Immature natural killer cell (primary cell): Measurements from ENCODE around the gene NRDC. TPM values are rescaled to one million over a fixed set of nuclear protein-coding genes. Genes with fewer than 3 reads are reported as not detected.

Source experiments
- DNase-seq, 3 donors: peaks; one replicate each; pipeline ENCODE4 v3.0.0; 2022; ENCODE audit warnings: mixed read lengths in 1 of 3
- H3K27ac Mint-ChIP-seq, 6 donors: one replicate each; pipeline ENCODE4 v1.8.0; 2020; ENCODE audit warnings: mixed read lengths in 6 of 6, mild to moderate bottlenecking in 5 of 6, inconsistent platforms in 4 of 6, moderate library complexity in 3 of 6
- H3K27me3 Mint-ChIP-seq, 3 donors: one replicate each; pipeline ENCODE4 v1.8.0; 2020 to 2021; ENCODE audit warnings: low read depth in 3 of 3, mild to moderate bottlenecking in 3 of 3, mixed read lengths in 3 of 3, moderate library complexity in 3 of 3, inconsistent platforms in 1 of 3
- H3K36me3 Mint-ChIP-seq, 3 donors: one replicate each; pipeline ENCODE4 v1.8.0; 2020; ENCODE audit warnings: mixed read lengths in 3 of 3, inconsistent platforms in 2 of 3, mild to moderate bottlenecking in 2 of 3
- H3K4me1 Mint-ChIP-seq, 2 donors: one replicate each; pipeline ENCODE4 v1.8.0; 2020; ENCODE audit warnings: inconsistent platforms in 2 of 2, mild to moderate bottlenecking in 2 of 2, mixed read lengths in 2 of 2, moderate library complexity in 1 of 2
- H3K4me3 Mint-ChIP-seq, 5 donors: one replicate each; pipeline ENCODE4 v1.8.0; 2020; ENCODE audit warnings: mild to moderate bottlenecking in 5 of 5, mixed read lengths in 5 of 5, inconsistent platforms in 3 of 5, moderate library complexity in 3 of 5
- H3K9me3 Mint-ChIP-seq, 6 donors: one replicate each; pipeline ENCODE4 v1.8.0; 2020; ENCODE audit warnings: mild to moderate bottlenecking in 6 of 6, mixed read lengths in 6 of 6, inconsistent platforms in 4 of 6, moderate library complexity in 3 of 6
- polyA plus RNA-seq, 3 donors: library from polyadenylated mRNA; unstranded; fragments of 300-500 nt; fragmentation: Illumina TruSeq; gene quantifications; one replicate each; pipeline ENCODE4 v1.2.3, GENCODE V29; 2021

Gene NRDC, protein sequence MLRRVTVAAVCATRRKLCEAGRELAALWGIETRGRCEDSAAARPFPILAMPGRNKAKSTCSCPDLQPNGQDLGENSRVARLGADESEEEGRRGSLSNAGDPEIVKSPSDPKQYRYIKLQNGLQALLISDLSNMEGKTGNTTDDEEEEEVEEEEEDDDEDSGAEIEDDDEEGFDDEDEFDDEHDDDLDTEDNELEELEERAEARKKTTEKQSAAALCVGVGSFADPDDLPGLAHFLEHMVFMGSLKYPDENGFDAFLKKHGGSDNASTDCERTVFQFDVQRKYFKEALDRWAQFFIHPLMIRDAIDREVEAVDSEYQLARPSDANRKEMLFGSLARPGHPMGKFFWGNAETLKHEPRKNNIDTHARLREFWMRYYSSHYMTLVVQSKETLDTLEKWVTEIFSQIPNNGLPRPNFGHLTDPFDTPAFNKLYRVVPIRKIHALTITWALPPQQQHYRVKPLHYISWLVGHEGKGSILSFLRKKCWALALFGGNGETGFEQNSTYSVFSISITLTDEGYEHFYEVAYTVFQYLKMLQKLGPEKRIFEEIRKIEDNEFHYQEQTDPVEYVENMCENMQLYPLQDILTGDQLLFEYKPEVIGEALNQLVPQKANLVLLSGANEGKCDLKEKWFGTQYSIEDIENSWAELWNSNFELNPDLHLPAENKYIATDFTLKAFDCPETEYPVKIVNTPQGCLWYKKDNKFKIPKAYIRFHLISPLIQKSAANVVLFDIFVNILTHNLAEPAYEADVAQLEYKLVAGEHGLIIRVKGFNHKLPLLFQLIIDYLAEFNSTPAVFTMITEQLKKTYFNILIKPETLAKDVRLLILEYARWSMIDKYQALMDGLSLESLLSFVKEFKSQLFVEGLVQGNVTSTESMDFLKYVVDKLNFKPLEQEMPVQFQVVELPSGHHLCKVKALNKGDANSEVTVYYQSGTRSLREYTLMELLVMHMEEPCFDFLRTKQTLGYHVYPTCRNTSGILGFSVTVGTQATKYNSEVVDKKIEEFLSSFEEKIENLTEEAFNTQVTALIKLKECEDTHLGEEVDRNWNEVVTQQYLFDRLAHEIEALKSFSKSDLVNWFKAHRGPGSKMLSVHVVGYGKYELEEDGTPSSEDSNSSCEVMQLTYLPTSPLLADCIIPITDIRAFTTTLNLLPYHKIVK
- 100 to 1,000 TPM in 1 of 3 donors, 10 to 100 TPM in 2; 66.2 to 101 (median 82.2) TPM for polyA plus RNA-seq

DNA sequence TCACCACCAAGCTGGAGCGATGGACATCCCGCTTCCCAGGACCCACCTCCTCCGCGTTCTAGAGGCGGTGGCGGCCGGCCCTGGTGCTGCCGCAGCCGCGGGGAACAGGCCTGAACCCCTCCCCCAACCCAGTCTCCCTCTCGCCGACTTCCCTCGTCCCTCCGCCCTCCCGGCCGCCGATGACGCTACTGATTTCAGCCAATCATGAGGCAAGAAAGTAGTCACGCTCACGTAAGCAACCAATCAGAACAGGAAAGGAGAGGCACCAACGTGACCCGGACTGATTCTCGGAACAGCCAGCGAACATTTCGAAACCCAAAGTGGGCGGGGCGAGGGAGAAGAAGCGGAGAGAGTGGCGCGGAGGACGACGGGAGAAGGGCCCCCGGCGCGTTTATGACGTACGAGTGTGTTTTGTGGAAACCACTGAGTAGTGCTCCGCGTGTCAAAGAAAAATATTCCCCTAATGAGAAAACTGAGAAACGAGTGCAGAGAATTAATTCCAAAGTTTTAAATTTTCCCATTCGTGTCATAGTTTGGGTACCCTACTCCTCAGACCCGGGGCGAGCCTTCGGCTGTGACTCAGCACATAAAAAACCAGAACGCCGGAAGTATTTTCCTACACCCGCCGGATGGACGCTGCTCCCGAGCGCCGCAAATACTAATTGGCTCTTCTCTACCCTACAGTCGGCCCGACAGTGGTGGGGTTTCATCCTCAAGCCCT lies at the start of gene NRDC:
NRDC (minus strand) TSS at position 112 of the 721 bp plus-strand sequence. CDS start 112 bp downstream, outside the sequence.
- DNase-seq = peak; percentile 99 to 100 (median 100)
- H3K9me3 Mint-ChIP-seq = no peaks in the 10 kb centered on the region
- peaks cover 0 to 14% (median 10%) of the 10 kb centered on the region in 3 donors for H3K27me3 Mint-ChIP-seq
- peaks cover 0 to 4% (median 0%) of the 10 kb centered on the region in 3 donors for H3K36me3 Mint-ChIP-seq
- no peak within 1 kb of the TSS for H3K27ac Mint-ChIP-seq
- H3K4me3 Mint-ChIP-seq = no peak within 1 kb of the TSS
- peaks cover 0 to 22% of the 10 kb centered on the region in 2 donors for H3K4me1 Mint-ChIP-seq

DNA sequence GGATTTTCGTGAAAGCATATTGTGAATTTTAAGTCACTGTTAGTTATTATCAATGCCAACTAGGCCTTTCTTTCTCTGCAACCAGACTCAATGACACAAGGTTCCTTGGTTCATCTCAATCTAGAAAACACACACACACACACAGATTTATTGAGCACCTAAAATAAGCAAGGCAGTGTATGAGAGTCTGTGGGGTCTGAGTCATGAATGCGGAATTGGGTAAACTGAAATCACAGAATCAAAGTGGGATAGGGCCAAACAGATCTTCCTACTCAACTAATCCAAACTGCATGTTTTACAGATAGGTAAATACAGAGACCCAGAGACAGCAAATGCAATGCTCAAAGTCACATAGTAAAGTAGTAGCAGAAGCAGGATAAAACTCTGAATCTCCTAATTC lies 48.5 kb upstream of the NRDC start:
- Mint-ChIP-seq H3K36me3 (no peaks in the 10 kb centered on the region), H3K9me3 (no peaks in the 10 kb centered on the region), H3K27me3 (peaks cover 2 to 5% (median 3%) of the 10 kb centered on the region in 3 donors), H3K4me1 (no peaks in the 10 kb centered on the region), H3K27ac (no peak overlapping the region), H3K4me3 (no peak overlapping the region)
- DNase-seq = no peak

DNA sequence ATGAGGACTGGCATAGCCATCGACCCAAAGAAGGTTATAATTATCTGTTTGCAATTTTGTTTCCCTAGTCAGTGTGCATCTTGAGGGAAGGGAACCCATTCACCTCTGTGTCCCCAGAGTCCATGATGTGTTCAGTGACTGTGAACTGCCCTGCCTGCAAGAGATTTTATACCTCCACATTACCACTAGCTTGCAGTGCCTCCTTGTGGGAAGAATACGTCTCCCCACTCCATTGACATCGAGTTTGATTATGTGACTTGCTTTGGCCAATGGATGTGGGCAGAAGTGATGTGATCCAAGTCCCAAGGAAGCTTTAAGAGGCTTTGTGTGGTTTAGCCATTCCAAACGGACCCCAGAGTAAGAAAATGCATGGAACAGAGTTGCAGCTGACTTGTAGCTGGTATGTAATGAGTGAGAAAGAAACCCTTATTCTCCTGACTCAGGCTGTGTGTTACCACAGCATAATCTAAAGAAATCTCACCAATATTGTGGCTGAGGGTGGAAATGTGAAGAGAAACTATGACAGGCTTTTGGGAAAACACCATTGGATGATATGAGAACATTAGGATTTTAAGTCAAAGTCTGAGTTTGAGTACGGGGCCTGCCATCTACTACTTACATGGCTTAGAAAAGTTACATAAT lies 47.8 kb upstream of the NRDC start:
- H3K27ac Mint-ChIP-seq = no peak overlapping the region
- DNase-seq = no peak
- H3K27me3 Mint-ChIP-seq = peaks cover 2 to 5% (median 4%) of the 10 kb centered on the region in 3 donors
- no peaks in the 10 kb centered on the region for H3K9me3 Mint-ChIP-seq
- no peaks in the 10 kb centered on the region for H3K36me3 Mint-ChIP-seq
- H3K4me3 Mint-ChIP-seq = no peak overlapping the region
- no peaks in the 10 kb centered on the region for H3K4me1 Mint-ChIP-seq

DNA sequence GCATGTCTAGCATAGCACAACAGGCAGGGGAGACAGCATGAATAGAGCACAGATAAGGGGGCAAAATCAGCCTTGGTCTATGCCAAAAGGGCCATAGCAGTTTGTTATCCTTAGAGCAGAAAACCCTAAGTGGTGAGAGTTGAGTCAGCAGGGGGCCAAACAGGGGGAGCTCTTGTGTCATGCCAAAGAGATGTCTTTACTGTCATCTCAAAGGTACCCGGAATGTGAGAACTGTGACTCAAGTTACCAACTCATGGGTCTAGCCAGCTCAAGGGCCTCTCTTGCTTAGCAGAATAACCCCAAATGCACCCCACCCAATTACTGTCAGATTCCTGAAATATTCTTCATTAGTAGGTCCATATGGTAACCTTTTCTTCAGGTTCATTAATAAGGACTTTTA lies 45.9 kb upstream of the NRDC start:
- no peak for DNase-seq
- H3K36me3 Mint-ChIP-seq = no peaks in the 10 kb centered on the region
- H3K9me3 Mint-ChIP-seq = no peaks in the 10 kb centered on the region
- no peak overlapping the region for H3K27ac Mint-ChIP-seq
- no peak overlapping the region for H3K4me3 Mint-ChIP-seq
- no peaks in the 10 kb centered on the region for H3K4me1 Mint-ChIP-seq
- H3K27me3 Mint-ChIP-seq = peaks cover 2 to 9% (median 6%) of the 10 kb centered on the region in 3 donors

DNA sequence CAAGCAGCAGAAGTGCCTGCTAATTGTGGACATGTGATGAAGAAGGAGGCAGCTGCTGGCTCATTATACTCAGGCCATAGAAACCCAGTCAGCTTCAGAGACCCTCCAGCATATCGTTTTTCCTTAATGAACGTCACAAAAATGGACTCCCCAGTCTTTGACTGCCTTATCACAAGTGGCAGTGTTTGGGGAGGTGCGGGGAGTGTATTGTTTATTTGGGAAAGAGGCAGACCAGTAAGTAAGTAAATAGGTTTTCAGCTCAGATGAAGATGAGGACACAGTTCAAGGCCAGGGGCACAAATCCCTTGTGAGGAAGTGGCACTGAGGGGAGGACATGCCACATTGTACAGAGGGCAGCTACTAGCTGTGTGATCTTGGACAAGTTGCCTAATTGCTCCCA lies 43.5 kb upstream of the NRDC start:
- H3K4me1 Mint-ChIP-seq = no peaks in the 10 kb centered on the region
- no peak for DNase-seq
- H3K9me3 Mint-ChIP-seq = no peaks in the 10 kb centered on the region
- H3K36me3 Mint-ChIP-seq = no peaks in the 10 kb centered on the region
- peaks cover 6 to 9% (median 7%) of the 10 kb centered on the region in 3 donors for H3K27me3 Mint-ChIP-seq
- H3K4me3 Mint-ChIP-seq = no peak overlapping the region
- no peak overlapping the region for H3K27ac Mint-ChIP-seq

DNA sequence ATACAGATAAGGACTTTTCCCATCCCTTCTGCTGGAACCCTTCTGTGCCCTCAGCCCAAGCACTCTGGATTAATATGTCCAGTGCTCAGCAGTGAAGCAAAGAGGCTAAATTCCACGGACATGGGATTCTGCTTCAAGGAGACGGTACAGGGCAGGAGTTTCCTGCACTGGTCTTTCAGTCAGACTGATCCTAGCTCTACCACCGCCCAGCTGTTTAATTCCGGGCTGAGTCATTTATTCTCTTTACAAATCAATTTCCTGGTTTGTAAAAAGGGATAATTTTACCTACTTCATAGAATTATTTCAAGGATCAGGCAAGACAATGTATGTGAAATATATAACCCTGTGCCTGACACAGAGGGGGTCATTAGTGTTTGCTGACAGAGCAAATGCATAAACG lies 41.6 kb upstream of the NRDC start:
- H3K4me1 Mint-ChIP-seq = no peaks in the 10 kb centered on the region
- peaks cover 4 to 9% (median 8%) of the 10 kb centered on the region in 3 donors for H3K27me3 Mint-ChIP-seq
- no peak overlapping the region for H3K27ac Mint-ChIP-seq

DNA sequence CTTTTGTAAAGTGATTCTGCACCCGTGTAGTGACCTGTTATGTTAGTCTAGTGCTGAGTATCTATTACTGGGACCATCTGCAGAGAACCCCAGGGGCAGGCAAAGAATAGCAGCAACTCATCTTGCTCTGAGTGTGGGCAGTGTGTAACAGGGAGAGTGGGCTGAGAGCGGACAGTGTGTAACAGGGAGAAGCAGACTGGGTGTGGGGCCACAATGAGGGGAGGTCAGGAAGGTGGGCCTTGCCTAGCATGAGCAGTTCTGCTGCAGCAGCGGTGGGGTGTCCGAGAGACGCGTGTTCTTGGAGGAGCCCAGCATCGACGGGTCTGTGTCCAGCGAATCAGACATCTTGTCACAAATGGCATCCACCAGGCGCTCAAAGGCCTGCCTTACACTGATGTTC lies 41.2 kb upstream of the NRDC start:
- no peak for DNase-seq
- Mint-ChIP-seq H3K36me3 (no peaks in the 10 kb centered on the region), H3K27ac (no peak overlapping the region), H3K4me3 (no peak overlapping the region), H3K27me3 (peaks cover 4 to 9% (median 8%) of the 10 kb centered on the region in 3 donors), H3K9me3 (no peaks in the 10 kb centered on the region), H3K4me1 (no peaks in the 10 kb centered on the region)

More for the DNA sequence above, 41.6 kb upstream of the NRDC start:
- H3K4me3 Mint-ChIP-seq = no peak overlapping the region
- no peaks in the 10 kb centered on the region for H3K36me3 Mint-ChIP-seq
- DNase-seq = no peak
- no peaks in the 10 kb centered on the region for H3K9me3 Mint-ChIP-seq

DNA sequence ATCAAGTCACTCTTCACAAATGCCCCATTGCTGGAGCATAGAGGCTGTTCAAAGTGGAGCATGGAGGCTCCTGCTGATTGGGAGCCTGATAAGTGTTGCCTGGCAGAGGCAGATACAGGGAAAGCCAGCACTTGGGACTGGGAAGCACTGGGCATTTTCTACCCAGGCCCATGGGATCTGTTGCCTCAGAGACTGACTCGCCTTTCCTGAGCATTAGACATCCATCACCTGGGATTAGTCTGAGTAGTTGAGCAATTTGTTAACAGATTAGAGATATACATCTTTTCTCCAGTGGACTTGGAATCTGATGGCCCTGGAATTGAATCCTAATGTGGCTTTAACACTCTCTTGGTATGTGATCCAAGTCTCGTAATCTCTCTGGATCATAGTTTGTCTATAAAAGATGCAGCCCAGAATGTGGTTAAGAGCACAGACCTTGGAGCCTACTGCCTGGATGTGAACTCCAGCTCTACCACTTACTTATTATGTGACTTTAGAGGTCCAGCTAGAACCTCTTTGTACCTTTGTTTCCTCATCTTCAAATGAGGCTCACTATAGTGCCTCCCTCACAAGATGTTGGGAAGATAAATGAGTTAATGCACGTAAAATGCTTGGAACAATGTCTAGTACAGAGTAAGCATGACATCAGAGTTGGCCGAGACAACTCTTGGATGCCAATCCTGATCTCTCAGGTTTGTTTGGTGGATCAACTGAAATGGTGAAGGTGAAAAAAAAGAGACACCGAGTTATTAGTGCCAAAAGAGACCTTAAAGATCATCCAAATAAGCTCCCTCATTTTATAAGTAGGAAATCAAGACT lies 38.3 kb upstream of the NRDC start:
- Mint-ChIP-seq H3K36me3 (no peaks in the 10 kb centered on the region), H3K9me3 (no peaks in the 10 kb centered on the region), H3K27ac (no peak overlapping the region), H3K27me3 (peaks cover 4 to 10% (median 6%) of the 10 kb centered on the region in 3 donors), H3K4me3 (no peak overlapping the region), H3K4me1 (no peaks in the 10 kb centered on the region)
- no peak for DNase-seq

DNA sequence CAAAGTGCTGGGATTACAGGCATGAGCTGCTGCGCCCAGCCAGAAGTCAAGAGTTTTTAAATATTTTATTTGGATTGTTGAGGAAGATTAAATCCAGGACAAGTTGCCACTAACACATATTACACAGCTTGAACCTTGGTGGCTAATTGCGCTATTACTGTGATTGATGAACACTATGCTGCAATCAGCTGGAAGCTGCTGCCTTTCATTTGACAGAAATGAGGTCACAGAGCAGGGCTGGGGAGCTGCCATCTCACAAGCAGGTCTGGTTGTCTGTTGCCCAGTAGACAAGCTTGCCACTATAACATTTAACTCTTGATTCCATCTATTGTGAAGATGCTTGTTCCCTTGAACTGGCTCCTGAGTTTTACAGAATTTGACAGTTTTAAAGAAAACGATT lies 37.4 kb upstream of the NRDC start:
- no peak for DNase-seq
- peaks cover 4 to 10% (median 4%) of the 10 kb centered on the region in 3 donors for H3K27me3 Mint-ChIP-seq

DNA sequence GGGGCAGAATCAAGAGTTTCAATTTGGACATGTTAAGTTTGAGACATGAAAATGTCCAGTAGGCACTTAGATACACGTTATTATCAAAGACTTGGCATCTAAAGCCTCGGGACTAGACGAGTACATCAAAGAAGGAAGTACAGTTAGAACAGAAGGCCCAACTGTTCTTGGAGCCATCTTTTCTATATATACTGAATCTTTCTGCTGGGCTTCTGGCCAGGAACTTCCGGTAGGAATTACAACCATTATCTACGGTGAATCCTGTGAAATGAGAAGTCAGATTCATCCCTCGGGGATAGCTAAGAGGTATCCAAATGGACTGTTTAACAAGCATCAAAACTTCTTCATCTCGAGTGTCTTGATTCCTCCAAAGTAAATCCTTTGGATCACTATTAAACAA lies 34.4 kb upstream of the NRDC start:
- no peaks in the 10 kb centered on the region for H3K36me3 Mint-ChIP-seq
- DNase-seq = no peak
- H3K9me3 Mint-ChIP-seq = no peaks in the 10 kb centered on the region
- no peaks in the 10 kb centered on the region for H3K4me1 Mint-ChIP-seq
- peaks cover 5 to 7% (median 7%) of the 10 kb centered on the region in 3 donors for H3K27me3 Mint-ChIP-seq
- H3K27ac Mint-ChIP-seq = no peak overlapping the region
- no peak overlapping the region for H3K4me3 Mint-ChIP-seq

More for the DNA sequence above, 37.4 kb upstream of the NRDC start:
- Mint-ChIP-seq H3K4me1 (no peaks in the 10 kb centered on the region), H3K36me3 (no peaks in the 10 kb centered on the region), H3K4me3 (no peak overlapping the region), H3K9me3 (no peaks in the 10 kb centered on the region), H3K27ac (no peak overlapping the region)

DNA sequence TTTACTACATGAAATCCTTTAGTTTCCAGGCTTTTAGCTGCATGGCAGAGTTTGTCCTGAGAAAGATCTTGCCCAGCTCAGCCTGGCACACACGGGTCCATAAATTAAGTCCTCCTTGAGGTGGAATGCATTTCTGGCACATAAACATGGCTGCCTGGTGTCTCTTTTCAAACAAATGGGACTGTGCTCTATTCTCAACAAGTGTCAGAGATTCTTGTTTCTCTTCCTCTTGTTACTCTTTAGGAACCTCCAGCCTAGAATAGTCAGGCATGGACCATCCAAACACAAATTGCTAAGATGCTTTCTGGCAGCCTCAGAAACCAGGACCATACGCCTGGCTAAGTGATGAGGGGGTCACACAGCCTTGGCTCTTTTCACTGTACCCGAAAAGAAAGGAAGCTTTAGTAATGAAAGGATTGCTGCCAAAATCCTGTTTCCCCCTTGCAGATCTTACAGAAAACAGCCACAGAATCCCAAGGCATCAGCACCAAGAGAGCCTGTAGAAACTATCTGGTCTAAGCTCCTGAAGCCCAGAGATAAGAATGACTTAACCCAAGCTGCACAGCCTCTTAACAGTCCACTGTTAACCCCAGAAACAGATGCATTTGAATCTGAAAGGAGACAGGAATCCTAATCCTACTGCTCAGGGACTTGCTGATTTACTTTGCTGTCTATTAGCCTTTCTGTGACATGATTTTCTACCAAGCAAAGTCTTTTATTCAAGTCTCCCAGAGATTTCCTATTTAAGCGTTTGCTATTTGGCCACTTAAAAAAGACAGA lies 31.9 kb upstream of the NRDC start:
- Mint-ChIP-seq H3K9me3 (peaks cover 0 to 12% (median 3%) of the 10 kb centered on the region in 6 donors), H3K27ac (no peak overlapping the region), H3K4me1 (peaks cover 0 to 7% of the 10 kb centered on the region in 2 donors), H3K36me3 (no peaks in the 10 kb centered on the region), H3K4me3 (no peak overlapping the region), H3K27me3 (peaks cover 1 to 7% (median 4%) of the 10 kb centered on the region in 3 donors)
- no peak for DNase-seq
